Lower leg skin (tissue), 4 donors: Measurements from ENCODE around the gene PPM1K. TPM values are rescaled to one million over a fixed set of nuclear protein-coding genes. Genes with fewer than 3 reads are reported as not detected.
"Not testable (repeated sequence)": the region's sequence is repeated elsewhere in the genome, so short reads cannot be mapped to it uniquely, and the experiment has no call there.

ENCODE experiments used
- DNase-seq, 2 donors: peaks; one replicate each; pipeline ENCODE4 v3.0.0-alpha.2; 2019; ENCODE audit warnings: low spot score in 2 of 2
- H3K4me3 ChIP-seq: fragments of 200-600 bp; sonication (generic); 2 replicates; pipeline ENCODE4 v1.5.1; 2017; ENCODE audit warnings: mild to moderate bottlenecking, low read depth; ENCODE audit not compliant: poor library complexity, severe bottlenecking
- CTCF ChIP-seq, 3 donors: fragments of 450-650 bp; IDR thresholded peaks; one replicate each; pipeline ENCODE4 v1.5.1; 2016; ENCODE audit warnings: antibody characterized with exemption in 3 of 3, mild to moderate bottlenecking in 3 of 3, moderate library complexity in 2 of 3
- POLR2A ChIP-seq, 2 donors: fragments of 450-650 bp; IDR thresholded peaks; one replicate each; pipeline ENCODE4 v1.6.1; 2016 to 2017; ENCODE audit warnings: antibody characterized with exemption in 2 of 2, mild to moderate bottlenecking in 1 of 2, moderate library complexity in 1 of 2
- WGBS, 2 donors: methylation state at CpG; one replicate each; pipeline ENCODE4 v1.1.5; 2018; 5-methylcytosine and 5-hydroxymethylcytosine counted together
- intact Hi-C: fragments of 100-400 bp; cut with DNase I; formaldehyde crosslinking; loops from one replicate; pipeline ENCODE4 v1.15.0; 2023; ENCODE audit warnings: low total_unique reads
- total RNA-seq, 4 donors: library from RNA; depleted of rRNA; stranded (reverse); fragments of >200 nt; gene quantifications; one replicate each; pipeline ENCODE4 v1.1.0, GENCODE V29; 2016

Gene PPM1K
- total RNA-seq, 4 donors from 2014 or later = 7.4 to 13.6 (median 8.2) TPM

GRCh38 chr4:88318751-88319350 lies 34.5 kb upstream of the PPM1K start:
- DNase-seq = no peak
- intact Hi-C loops = no loop called here
- TF ChIP-seq CTCF (IDR thresholded peaks at IDR 0.05) = no peak
- TF ChIP-seq POLR2A (IDR thresholded peaks at IDR 0.05) = no peak
- H3K4me3 ChIP-seq = no peak overlapping the region
- 67 to 69% methylated on average over 3 of the region's 3 CpGs for WGBS, 2 donors

GRCh38 chr4:88315460-88316017 lies 31.2 kb upstream of the PPM1K start:
- no peak for DNase-seq
- H3K4me3 ChIP-seq = no peak overlapping the region
- WGBS, 2 donors = 72 to 73% methylated on average over 5 of the region's 5 CpGs
- TF ChIP-seq POLR2A (IDR thresholded peaks at IDR 0.05) = no peak
- TF ChIP-seq CTCF (IDR thresholded peaks at IDR 0.05) = no peak
- intact Hi-C loops = no loop called here

- intact Hi-C loops, DNase-seq, H3K4me3 ChIP-seq: not testable (repeated sequence)
- 97 to 98% methylated on average over 12 to 20 of the region's 23 CpGs for WGBS, 2 donors
These were observed 28.8 kb upstream of the PPM1K start for GRCh38 chr4:88313088-88313624.

GRCh38 chr4:88308587-88308986 lies 24.2 kb upstream of the PPM1K start:
- intact Hi-C loops = no loop called here
- H3K4me3 ChIP-seq = no peak overlapping the region
- WGBS, 2 donors = 57 to 64% methylated on average over 1 of the region's 1 CpG
- DNase-seq = no peak
- TF ChIP-seq POLR2A (IDR thresholded peaks at IDR 0.05) (no peak), CTCF (IDR thresholded peaks at IDR 0.05) (no peak)

GRCh38 chr4:88297725-88298454 lies 13.5 kb upstream of the PPM1K start:
- WGBS, 2 donors = 95 to 96% methylated on average over 6 of the region's 6 CpGs
- DNase-seq = no peak
- no peak for TF ChIP-seq POLR2A (IDR thresholded peaks at IDR 0.05)
- no peak for TF ChIP-seq CTCF (IDR thresholded peaks at IDR 0.05)
- intact Hi-C loops = no loop called here
- no peak overlapping the region for H3K4me3 ChIP-seq

- no peak for TF ChIP-seq CTCF (IDR thresholded peaks at IDR 0.05)
- no peak for TF ChIP-seq POLR2A (IDR thresholded peaks at IDR 0.05)
- H3K4me3 ChIP-seq = no peak overlapping the region
- no peak for DNase-seq
- WGBS, 2 donors = 95 to 100% methylated on average over 1 of the region's 1 CpG
- intact Hi-C loops = no loop called here
These were observed 12.8 kb upstream of the PPM1K start for GRCh38 chr4:88297212-88297516.
